Adipose tissue (tissue), 3 donors: ENCODE results near the gene ACSS1. TPM values are rescaled to one million over a fixed set of nuclear protein-coding genes. Genes with fewer than 3 reads are reported as not detected.

Source experiments
- H3K27ac ChIP-seq: one replicate; pipeline ENCODE4 v1.5.1; 2013; ENCODE audit warnings: low read depth, low read length
- WGBS, 3 donors: extraction: QIAGEN DNeasy Blood & Tissue Kit; methylation state at CpG; one replicate each; pipeline ENCODE4 v1.1.7; 2013; 5-methylcytosine and 5-hydroxymethylcytosine counted together
- polyA plus RNA-seq, 3 donors: library from polyadenylated mRNA; stranded (reverse); fragments of 200-250 nt; gene quantifications; one replicate each; pipeline ENCODE4 v1.2.3, GENCODE V29; 2013
- donor health status: healthy with polysubstance abuse.
- donor health status: Bipolar disorder and iron deficiency.
- donor health status: healthy.

ACSS1 gene
- 10 to 100 TPM in 1 of 3 donors, 1 to 10 TPM in 2; 9.1 to 27.2 (median 9.3) TPM for polyA plus RNA-seq

DNA sequence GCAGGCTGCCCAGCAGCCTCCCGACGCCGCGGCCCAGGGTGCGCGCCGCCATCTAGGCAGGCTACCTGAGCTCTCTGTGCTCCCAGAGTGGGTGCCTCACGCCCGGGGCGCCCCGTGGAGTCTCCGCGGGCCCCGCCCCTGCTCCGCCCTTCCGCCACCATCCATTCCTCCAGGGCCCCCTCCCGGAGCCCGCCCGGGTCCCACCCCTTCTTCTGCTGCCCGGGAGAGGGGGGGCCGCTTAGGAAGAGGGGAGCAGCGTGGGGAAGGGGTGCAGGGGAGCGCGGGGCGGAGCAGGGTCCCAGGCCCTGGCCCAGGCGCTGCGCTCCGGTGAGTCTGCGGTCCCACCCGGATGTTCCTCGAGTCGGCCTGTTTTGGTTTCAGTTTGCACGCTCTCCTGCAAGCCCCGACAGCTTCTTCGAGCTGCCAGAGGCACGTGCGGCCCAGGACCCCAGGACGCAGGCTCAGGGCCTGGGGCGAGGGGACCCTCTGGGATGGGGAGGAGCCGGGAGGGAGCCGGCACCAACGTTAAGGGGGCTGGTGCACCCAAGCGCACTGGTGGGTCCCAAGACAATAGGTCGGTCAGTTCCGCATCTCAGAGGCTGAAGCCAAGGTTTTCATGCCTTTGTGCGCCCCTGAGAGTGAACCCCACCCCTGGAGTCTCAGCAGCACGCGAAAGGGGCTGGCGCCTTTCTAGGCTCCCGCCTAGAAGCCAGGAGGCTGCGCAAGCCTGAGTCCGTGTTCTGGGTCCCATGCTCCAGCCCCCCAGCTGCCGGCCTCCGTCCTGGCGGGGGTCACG is at the start of gene ACSS1:
ACSS1 (minus strand) TSS at position 89 of the 796 bp plus-strand sequence; CDS start at position 52, 37 bp downstream.
- WGBS, 3 donors = 0 to 2% (median 1%) methylated on average over 41 to 56 of the region's 56 CpGs
- peak within 1 kb of the TSS; percentile 13 for H3K27ac ChIP-seq

GRCh38 chr20:25103526-25103925 is 45.6 kb upstream of the ACSS1 start:
- 91 to 96% (median 95%) methylated on average over 3 of the region's 3 CpGs for WGBS, 3 donors
- H3K27ac ChIP-seq = no peak overlapping the region

- no peak overlapping the region for H3K27ac ChIP-seq
- WGBS, 3 donors = 51 to 66% (median 61%) methylated on average over 3 of the region's 3 CpGs
Measured at GRCh38 chr20:25100914-25101313, 43.0 kb upstream of the ACSS1 start.

DNA sequence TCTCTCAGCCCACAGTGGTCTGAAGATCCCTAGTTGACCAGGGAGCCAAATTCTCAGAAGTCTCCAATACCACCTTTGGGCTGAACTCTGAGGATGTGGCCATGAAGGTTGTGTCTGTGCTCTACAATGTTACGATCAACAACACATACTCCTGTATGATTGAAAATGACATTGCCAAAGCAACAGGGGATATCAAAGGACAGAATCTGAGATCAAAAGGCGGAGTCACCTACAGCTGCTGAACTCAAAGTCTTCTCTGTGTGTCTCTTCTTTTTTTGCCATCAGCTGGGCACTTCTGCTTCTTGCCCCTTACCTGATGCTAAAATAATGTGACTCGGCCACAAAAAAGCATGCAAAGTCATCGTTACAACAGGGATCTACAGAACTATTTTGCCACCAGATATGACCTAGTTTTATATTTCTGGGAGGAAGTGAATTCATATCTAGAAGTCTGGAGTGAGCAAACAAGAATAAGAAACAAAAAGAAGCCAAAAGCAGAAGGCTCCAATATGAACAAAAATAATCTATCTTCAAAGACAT is 41.7 kb upstream of the ACSS1 start:
- WGBS, 3 donors = 66 to 71% (median 69%) methylated on average over 4 of the region's 4 CpGs
- no peak overlapping the region for H3K27ac ChIP-seq

GRCh38 chr20:25097498-25097897 is 39.6 kb upstream of the ACSS1 start:
- no peak overlapping the region for H3K27ac ChIP-seq
- WGBS, 3 donors = 18 to 33% (median 18%) methylated on average over 2 of the region's 2 CpGs

GRCh38 chr20:25090492-25091429 is 32.8 kb upstream of the ACSS1 start:
- 33 to 51% (median 46%) methylated on average over 14 of the region's 14 CpGs for WGBS, 3 donors
- H3K27ac ChIP-seq = no peak overlapping the region

DNA sequence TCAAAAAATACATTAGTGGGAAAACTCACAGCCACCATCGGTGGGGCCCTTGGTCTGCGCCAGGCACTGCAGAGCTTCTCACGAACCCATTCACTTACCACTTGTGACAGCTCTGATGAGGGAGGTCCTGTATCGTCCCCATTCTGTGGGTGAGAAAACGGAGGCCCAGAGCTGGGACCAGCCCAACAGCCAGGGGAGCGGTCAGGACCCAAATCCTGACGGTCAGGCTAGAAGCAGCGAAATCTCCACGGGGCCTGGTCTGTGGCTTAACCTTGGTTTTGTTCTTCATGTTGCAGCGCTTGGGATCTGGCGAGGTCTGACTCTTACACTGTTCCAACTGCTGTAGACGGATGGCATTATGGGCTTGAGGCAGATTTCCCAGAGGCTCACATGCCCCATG is 31.7 kb upstream of the ACSS1 start:
- WGBS, 3 donors = 89 to 94% (median 89%) methylated on average over 12 of the region's 12 CpGs
- no peak overlapping the region for H3K27ac ChIP-seq

GRCh38 chr20:25089096-25089495 is 31.2 kb upstream of the ACSS1 start:
- no peak overlapping the region for H3K27ac ChIP-seq

GRCh38 chr20:25088267-25088666 is 30.3 kb upstream of the ACSS1 start:
- WGBS, 3 donors = 71 to 84% (median 73%) methylated on average over 6 of the region's 6 CpGs

GRCh38 chr20:25087186-25087929 is 29.4 kb upstream of the ACSS1 start:
- 85 to 86% (median 86%) methylated on average over 4 of the region's 4 CpGs for WGBS, 3 donors
- no peak overlapping the region for H3K27ac ChIP-seq

More at GRCh38 chr20:25088267-25088666, 30.3 kb upstream of the ACSS1 start:
- no peak overlapping the region for H3K27ac ChIP-seq

GRCh38 chr20:25085756-25086495 is 28.0 kb upstream of the ACSS1 start:
- no peak overlapping the region for H3K27ac ChIP-seq
- WGBS, 3 donors = 70 to 87% (median 75%) methylated on average over 10 of the region's 10 CpGs

DNA sequence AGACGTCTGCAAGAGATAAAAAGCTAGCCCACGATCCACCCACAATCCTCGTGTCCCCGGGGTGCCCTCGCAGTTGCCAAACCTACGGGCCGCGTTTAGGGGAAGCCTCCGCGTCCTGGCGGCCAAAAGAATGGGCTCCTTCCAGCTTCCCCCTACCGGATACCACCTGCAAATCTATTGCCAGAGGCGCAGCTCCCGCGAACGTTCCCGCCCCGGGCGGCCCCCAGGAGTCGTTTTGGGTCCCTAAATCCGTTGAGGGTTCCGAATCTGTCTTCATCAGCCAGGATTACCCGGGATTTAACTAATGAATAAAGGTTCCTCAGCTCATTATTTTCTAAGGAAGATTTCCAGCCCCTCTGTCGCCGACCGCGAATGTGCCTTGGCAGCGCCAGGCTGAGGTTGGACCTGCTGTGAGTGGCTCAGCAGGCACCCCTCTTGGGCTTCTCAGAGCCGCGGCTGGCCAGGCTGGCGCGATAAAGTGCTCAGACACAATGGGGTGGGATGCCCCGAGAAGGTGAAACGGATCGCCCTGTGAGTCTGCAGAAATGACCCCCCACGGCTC is 26.8 kb upstream of the ACSS1 start:
- no peak overlapping the region for H3K27ac ChIP-seq
- WGBS, 3 donors = 4 to 5% (median 4%) methylated on average over 36 of the region's 36 CpGs

GRCh38 chr20:25083773-25084625 is 26.1 kb upstream of the ACSS1 start:
- H3K27ac ChIP-seq = no peak overlapping the region
- WGBS, 3 donors = 5 to 8% (median 6%) methylated on average over 53 to 54 of the region's 54 CpGs

DNA sequence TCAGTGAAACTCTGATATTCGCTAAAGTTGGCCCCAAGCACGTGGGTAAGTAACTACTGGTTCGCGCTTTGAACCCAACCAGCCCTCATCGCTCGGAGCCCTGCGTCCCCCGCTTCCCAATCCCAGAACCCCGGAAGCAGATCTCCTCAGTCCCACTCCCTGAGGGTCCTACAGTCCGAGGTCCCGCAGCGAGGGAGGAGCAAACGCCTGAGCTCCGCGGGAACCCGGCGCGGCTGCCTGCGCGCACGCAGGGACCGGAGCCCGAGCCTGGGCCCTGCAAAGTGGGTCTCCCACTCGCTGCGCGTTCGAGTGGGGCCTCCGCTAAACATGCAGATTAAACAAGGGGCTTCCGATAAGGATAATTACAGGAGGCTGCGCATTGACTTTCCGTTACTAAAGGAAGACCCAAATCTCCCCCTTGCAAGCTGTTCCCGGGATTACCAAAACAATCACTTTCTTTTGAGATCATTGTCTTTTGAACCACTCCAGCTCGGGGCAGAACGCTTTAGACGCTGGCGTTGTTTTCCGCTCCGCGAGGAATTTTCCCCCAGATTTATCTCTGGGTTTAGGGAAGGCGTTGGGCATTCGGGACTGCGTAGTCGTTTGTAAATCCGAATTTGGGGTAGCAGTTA is 25.3 kb upstream of the ACSS1 start:
- no peak overlapping the region for H3K27ac ChIP-seq
- WGBS, 3 donors = 5 to 6% (median 6%) methylated on average over 40 to 44 of the region's 44 CpGs

GRCh38 chr20:25082498-25082873 is 24.5 kb upstream of the ACSS1 start:
- no peak overlapping the region for H3K27ac ChIP-seq
- WGBS, 3 donors = 14 to 30% (median 20%) methylated on average over 9 of the region's 9 CpGs
